ENCODE results near the gene PRSS50. TPM values are rescaled to one million over a fixed set of nuclear protein-coding genes. Genes with fewer than 3 reads are reported as not detected.
"Not testable (repeated sequence)": the region's sequence is repeated elsewhere in the genome, so short reads cannot be mapped to it uniquely, and the experiment has no call there.

PRSS50 gene
- total RNA-seq, 1 experiment from 2014 or later, result not detected

- no TSS peak for BruUV-seq (replicated peaks)
- no peaks in the 10 kb centered on the region for H3K9me3 ChIP-seq (ENCODE audit: low read depth, low read length, poor library complexity, severe bottlenecking)
- H3K27me3 ChIP-seq (replicated peaks; ENCODE audit: insufficient read depth, low read depth, low read length, poor library complexity), result no peaks in the 10 kb centered on the region
- no peaks in the 10 kb centered on the region for H3K4me1 ChIP-seq (ENCODE audit: insufficient read depth, low read length, poor library complexity, severe bottlenecking)
- no peak overlapping the region for H3K4me3 ChIP-seq (ENCODE audit: low read depth, low read length, poor library complexity, severe bottlenecking)
- H3K27ac ChIP-seq (ENCODE audit: low read depth, low read length, poor library complexity, severe bottlenecking), result no peak overlapping the region
- TF ChIP-seq, protein P1, sequence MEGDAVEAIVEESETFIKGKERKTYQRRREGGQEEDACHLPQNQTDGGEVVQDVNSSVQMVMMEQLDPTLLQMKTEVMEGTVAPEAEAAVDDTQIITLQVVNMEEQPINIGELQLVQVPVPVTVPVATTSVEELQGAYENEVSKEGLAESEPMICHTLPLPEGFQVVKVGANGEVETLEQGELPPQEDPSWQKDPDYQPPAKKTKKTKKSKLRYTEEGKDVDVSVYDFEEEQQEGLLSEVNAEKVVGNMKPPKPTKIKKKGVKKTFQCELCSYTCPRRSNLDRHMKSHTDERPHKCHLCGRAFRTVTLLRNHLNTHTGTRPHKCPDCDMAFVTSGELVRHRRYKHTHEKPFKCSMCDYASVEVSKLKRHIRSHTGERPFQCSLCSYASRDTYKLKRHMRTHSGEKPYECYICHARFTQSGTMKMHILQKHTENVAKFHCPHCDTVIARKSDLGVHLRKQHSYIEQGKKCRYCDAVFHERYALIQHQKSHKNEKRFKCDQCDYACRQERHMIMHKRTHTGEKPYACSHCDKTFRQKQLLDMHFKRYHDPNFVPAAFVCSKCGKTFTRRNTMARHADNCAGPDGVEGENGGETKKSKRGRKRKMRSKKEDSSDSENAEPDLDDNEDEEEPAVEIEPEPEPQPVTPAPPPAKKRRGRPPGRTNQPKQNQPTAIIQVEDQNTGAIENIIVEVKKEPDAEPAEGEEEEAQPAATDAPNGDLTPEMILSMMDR (conservative IDR thresholded peaks at IDR 0.05; ENCODE audit: low read depth, low read length), result no peak
- TF ChIP-seq EZH2 (IDR thresholded peaks at IDR 0.05; ENCODE audit: borderline replicate concordance, low read depth, low read length, poor library complexity, severe bottlenecking), result no peak
- no peaks in the 10 kb centered on the region for H3K36me3 ChIP-seq (ENCODE audit: insufficient read depth, low read length, poor library complexity, severe bottlenecking)
- intact Hi-C loops (cut with micrococcal nuclease; ENCODE audit: unreplicated experiment), result no loop called here
- DNase-seq (ENCODE audit: low spot score), result no peak
- ChIA-PET CTCF (no interaction called here), POLR2A (ENCODE audit: low non-redundant PET) (no interaction called here)
Observed at GRCh38 chr3:46756642-46757041, 39.0 kb upstream of the PRSS50 start.

DNA sequence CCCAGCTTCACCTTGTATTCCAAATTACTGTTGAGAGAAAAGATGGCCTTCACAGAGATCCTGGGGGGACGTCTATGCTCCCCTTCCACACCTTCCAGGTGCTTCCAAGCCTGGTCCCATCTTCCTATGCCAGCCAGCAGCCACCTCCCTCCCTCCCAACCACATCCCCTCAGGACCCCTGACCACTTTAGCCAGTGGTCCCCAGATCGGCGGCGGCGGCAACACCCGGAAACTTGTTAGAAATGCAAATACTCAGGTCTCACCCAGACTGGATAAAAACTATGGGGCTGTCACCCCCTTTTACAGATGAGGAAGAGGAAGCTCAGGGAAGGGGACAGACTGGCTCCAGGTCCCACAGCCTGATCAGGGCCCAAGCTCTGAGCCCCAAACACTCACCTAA lies 38.0 kb upstream of the PRSS50 start:
- CTCF ChIA-PET, result no interaction called here
- BruUV-seq (replicated peaks), result no TSS peak

DNA sequence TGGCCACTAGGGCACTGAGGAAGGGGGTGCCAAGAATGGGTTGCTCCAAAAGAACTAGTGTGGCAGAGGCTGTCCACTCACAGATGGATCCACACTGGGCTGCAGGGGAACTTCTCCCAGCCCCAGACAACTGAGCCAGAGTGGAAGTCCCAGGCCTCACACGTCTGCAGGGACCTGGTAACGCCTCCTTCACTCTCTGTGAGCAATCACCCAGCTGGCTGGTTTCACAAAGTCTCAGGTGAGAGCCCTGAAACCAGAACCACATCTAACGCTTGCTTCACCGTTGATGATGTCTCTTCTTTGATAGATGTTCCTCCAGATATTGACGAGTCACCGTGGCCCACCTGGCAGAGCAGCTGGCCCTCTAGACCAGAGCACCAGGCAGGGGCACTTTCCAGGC lies 35.5 kb upstream of the PRSS50 start:
- CTCF ChIA-PET; H3K9me3 ChIP-seq (ENCODE audit: low read depth, low read length, poor library complexity, severe bottlenecking); H3K27me3 ChIP-seq (replicated peaks; ENCODE audit: insufficient read depth, low read depth, low read length, poor library complexity); H3K36me3 ChIP-seq (ENCODE audit: insufficient read depth, low read length, poor library complexity, severe bottlenecking); H3K27ac ChIP-seq (ENCODE audit: low read depth, low read length, poor library complexity, severe bottlenecking); H3K4me3 ChIP-seq (ENCODE audit: low read depth, low read length, poor library complexity, severe bottlenecking); BruUV-seq (replicated peaks); intact Hi-C loops (cut with micrococcal nuclease; ENCODE audit: unreplicated experiment); H3K4me1 ChIP-seq (ENCODE audit: insufficient read depth, low read length, poor library complexity, severe bottlenecking); POLR2A ChIA-PET (ENCODE audit: low non-redundant PET); DNase-seq (ENCODE audit: low spot score): not testable (repeated sequence)

More for the DNA sequence above, 38.0 kb upstream of the PRSS50 start:
- H3K4me3 ChIP-seq (ENCODE audit: low read depth, low read length, poor library complexity, severe bottlenecking), result no peak overlapping the region
- intact Hi-C loops (cut with micrococcal nuclease; ENCODE audit: unreplicated experiment), result no loop called here
- TF ChIP-seq, protein P1 (conservative IDR thresholded peaks at IDR 0.05; ENCODE audit: low read depth, low read length), result no peak
- no peak for TF ChIP-seq EZH2 (IDR thresholded peaks at IDR 0.05; ENCODE audit: borderline replicate concordance, low read depth, low read length, poor library complexity, severe bottlenecking)
- no peaks in the 10 kb centered on the region for H3K27me3 ChIP-seq (replicated peaks; ENCODE audit: insufficient read depth, low read depth, low read length, poor library complexity)
- H3K4me1 ChIP-seq (ENCODE audit: insufficient read depth, low read length, poor library complexity, severe bottlenecking), result no peaks in the 10 kb centered on the region
- H3K36me3 ChIP-seq (ENCODE audit: insufficient read depth, low read length, poor library complexity, severe bottlenecking), result no peaks in the 10 kb centered on the region
- no peaks in the 10 kb centered on the region for H3K9me3 ChIP-seq (ENCODE audit: low read depth, low read length, poor library complexity, severe bottlenecking)
- no peak overlapping the region for H3K27ac ChIP-seq (ENCODE audit: low read depth, low read length, poor library complexity, severe bottlenecking)
- DNase-seq (ENCODE audit: low spot score), result no peak
- POLR2A ChIA-PET (ENCODE audit: low non-redundant PET), result no interaction called here

- TF ChIP-seq, protein P1 (conservative IDR thresholded peaks at IDR 0.05; ENCODE audit: low read depth, low read length), result no peak
- TF ChIP-seq EZH2 (IDR thresholded peaks at IDR 0.05; ENCODE audit: borderline replicate concordance, low read depth, low read length, poor library complexity, severe bottlenecking), result no peak
- Histone ChIP-seq H3K36me3 (ENCODE audit: insufficient read depth, low read length, poor library complexity, severe bottlenecking) (no peaks in the 10 kb centered on the region), H3K4me3 (ENCODE audit: low read depth, low read length, poor library complexity, severe bottlenecking) (no peak overlapping the region), H3K4me1 (ENCODE audit: insufficient read depth, low read length, poor library complexity, severe bottlenecking) (no peaks in the 10 kb centered on the region), H3K27me3 (replicated peaks; ENCODE audit: insufficient read depth, low read depth, low read length, poor library complexity) (no peaks in the 10 kb centered on the region), H3K27ac (ENCODE audit: low read depth, low read length, poor library complexity, severe bottlenecking) (no peak overlapping the region), H3K9me3 (ENCODE audit: low read depth, low read length, poor library complexity, severe bottlenecking) (no peaks in the 10 kb centered on the region)
- no peak for DNase-seq (ENCODE audit: low spot score)
- POLR2A ChIA-PET (ENCODE audit: low non-redundant PET), result no interaction called here
- CTCF ChIA-PET, result no interaction called here
- no TSS peak for BruUV-seq (replicated peaks)
- intact Hi-C loops (cut with micrococcal nuclease; ENCODE audit: unreplicated experiment), result no loop called here
Observed at GRCh38 chr3:46750555-46751038, 32.9 kb upstream of the PRSS50 start.
